Loucy (cell line): ENCODE data around the gene PALD1.

ENCODE experiments used
- EZH2phosphoT487 ChIP-seq: fragments of 200-600 bp; IDR thresholded peaks from 2 replicates; pipeline ENCODE4 v1.6.1; 2018; ENCODE audit warnings: antibody characterized with exemption, mild to moderate bottlenecking, moderate library complexity, borderline replicate concordance
- TF ChIP-seq, protein P1 (sequence below): fragments of 200-600 bp; sonication (generic); conservative IDR thresholded peaks from 2 replicates; pipeline ENCODE4 v1.5.1; 2014; ENCODE audit warnings: mild to moderate bottlenecking, antibody characterized with exemption, low read length

DNA sequence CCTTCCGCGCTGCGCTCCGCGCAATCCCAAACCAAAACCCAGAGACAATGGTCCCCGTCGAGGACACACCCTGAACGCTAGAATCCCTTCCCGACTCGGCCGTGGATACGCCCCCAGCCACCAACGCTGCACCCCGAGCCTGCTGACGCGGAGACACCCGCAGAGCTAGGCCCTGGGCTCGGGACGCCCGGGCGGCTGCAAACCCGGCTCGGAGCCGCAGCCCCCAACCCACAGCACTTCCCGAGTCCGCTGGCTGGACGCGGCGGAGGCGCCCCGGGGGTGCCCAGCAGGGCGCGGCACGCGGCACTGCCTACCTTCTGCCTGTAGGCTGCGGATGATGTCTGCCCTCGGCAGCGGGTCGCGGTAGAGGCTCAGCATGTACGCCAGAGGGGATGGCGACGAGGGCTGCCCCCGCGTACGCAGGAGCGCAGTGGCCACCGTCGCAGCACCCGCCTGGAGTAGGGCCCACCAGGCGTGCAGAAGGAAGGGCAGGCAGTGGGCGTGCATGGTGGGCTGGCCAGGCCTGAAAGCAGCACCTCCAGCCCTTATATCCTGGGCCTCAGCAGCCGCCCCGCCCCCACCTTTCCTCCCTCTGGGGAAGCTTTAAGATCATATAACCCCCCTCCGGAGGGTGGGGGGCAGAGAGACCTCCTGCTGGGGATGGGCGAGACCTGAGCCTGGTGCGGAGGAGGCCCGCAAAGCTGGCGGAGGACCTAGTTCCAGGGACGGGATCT lies 37.2 kb upstream of the PALD1 start, which contains the start of gene NODAL:
- TF ChIP-seq, protein P1, sequence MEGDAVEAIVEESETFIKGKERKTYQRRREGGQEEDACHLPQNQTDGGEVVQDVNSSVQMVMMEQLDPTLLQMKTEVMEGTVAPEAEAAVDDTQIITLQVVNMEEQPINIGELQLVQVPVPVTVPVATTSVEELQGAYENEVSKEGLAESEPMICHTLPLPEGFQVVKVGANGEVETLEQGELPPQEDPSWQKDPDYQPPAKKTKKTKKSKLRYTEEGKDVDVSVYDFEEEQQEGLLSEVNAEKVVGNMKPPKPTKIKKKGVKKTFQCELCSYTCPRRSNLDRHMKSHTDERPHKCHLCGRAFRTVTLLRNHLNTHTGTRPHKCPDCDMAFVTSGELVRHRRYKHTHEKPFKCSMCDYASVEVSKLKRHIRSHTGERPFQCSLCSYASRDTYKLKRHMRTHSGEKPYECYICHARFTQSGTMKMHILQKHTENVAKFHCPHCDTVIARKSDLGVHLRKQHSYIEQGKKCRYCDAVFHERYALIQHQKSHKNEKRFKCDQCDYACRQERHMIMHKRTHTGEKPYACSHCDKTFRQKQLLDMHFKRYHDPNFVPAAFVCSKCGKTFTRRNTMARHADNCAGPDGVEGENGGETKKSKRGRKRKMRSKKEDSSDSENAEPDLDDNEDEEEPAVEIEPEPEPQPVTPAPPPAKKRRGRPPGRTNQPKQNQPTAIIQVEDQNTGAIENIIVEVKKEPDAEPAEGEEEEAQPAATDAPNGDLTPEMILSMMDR: no peak
- no peak for TF ChIP-seq EZH2phosphoT487
